IMR-90 (cell line): Measurements from ENCODE around the gene ADAMTS17. TPM values are rescaled to one million over a fixed set of nuclear protein-coding genes. Genes with fewer than 3 reads are reported as not detected.

Experiments used
- ATAC-seq: fragments of 200-7000 bp; cut with Tn5 transposase; 2 replicates; pipeline ENCODE4 v1.9.1; 2020; ENCODE audit warnings: low read depth, mild to moderate bottlenecking, moderate library complexity
- BruUV-seq: library from RNA; stranded (reverse); fragments of 400-500 nt; replicated peaks from 2 replicates; lab custom pipeline; 2021; lab: Mats Ljungman, UMichigan
- CTCF ChIA-PET: fragments of 300-600 bp; formaldehyde crosslinking; extraction: SDS; loops from one replicate; lab custom pipeline; 2021; ENCODE audit warnings: antibody characterized with exemption; lab: Yijun Ruan, JAX
- POLR2A ChIA-PET: fragments of 300-600 bp; sonication (Branson Sonifier 250); formaldehyde crosslinking; loops from one replicate; lab custom pipeline; 2022; ENCODE audit warnings: antibody characterized with exemption; ENCODE audit not compliant: unreplicated experiment; lab: Charles Lee
- DNase-seq: peaks from one replicate; pipeline ENCODE4 v3.0.0; 2013
- H2AFZ ChIP-seq: replicated peaks from 2 replicates; pipeline ENCODE3; 2013; ENCODE audit warnings: low read length, mild to moderate bottlenecking; ENCODE audit not compliant: poor library complexity
- H2AK5ac ChIP-seq: 2 replicates; pipeline ENCODE4 v1.6.1; 2013; ENCODE audit warnings: low read depth, low read length, inconsistent platforms
- H2AK9ac ChIP-seq: replicated peaks from 2 replicates; pipeline ENCODE3; 2013; ENCODE audit warnings: mild to moderate bottlenecking, low read depth, low read length, moderate library complexity; ENCODE audit not compliant: poor library complexity
- H2BK120ac ChIP-seq: 2 replicates; pipeline ENCODE4 v1.6.1; 2013; ENCODE audit warnings: low read depth, low read length, inconsistent platforms
- H2BK15ac ChIP-seq: 3 replicates; pipeline ENCODE4 v1.6.1; 2013; ENCODE audit warnings: low read depth, low read length, inconsistent platforms
- H2BK20ac ChIP-seq: 2 replicates; pipeline ENCODE4 v1.6.1; 2013; ENCODE audit warnings: low read depth, mild to moderate bottlenecking, inconsistent platforms, low read length, moderate library complexity
- H2BK5ac ChIP-seq: 2 replicates; pipeline ENCODE4 v1.6.1; 2013; ENCODE audit warnings: mild to moderate bottlenecking, low read depth, low read length, inconsistent platforms; ENCODE audit not compliant: poor library complexity, severe bottlenecking
- H3K14ac ChIP-seq: replicated peaks from 2 replicates; pipeline ENCODE4 v1.6.1; 2013; ENCODE audit warnings: low read depth, low read length, inconsistent platforms
- H3K18ac ChIP-seq: 2 replicates; pipeline ENCODE4 v1.6.1; 2013; ENCODE audit warnings: low read depth, low read length, control low read depth
- H3K23ac ChIP-seq: 2 replicates; pipeline ENCODE4 v1.6.1; 2013; ENCODE audit warnings: low read depth, low read length, inconsistent platforms
- H3K27ac ChIP-seq: 2 replicates; pipeline ENCODE4 v1.5.1; 2013; ENCODE audit warnings: mild to moderate bottlenecking, control low read depth, low read length; ENCODE audit not compliant: insufficient read depth
- H3K27me3 ChIP-seq: 2 replicates; pipeline ENCODE4 v1.6.1; 2013; ENCODE audit warnings: low read length; ENCODE audit not compliant: control insufficient read depth, insufficient read depth
- H3K36me3 ChIP-seq: 2 replicates; pipeline ENCODE4 v1.6.1; 2013; ENCODE audit warnings: low read length, mixed read lengths; ENCODE audit not compliant: control insufficient read depth, insufficient read depth
- H3K4ac ChIP-seq: 2 replicates; pipeline ENCODE4 v1.6.1; 2013; ENCODE audit warnings: low read depth, low read length, inconsistent platforms
- H3K4me1 ChIP-seq: 2 replicates; pipeline ENCODE4 v1.6.1; 2013; ENCODE audit warnings: low read length, mixed read lengths; ENCODE audit not compliant: control insufficient read depth, insufficient read depth
- H3K4me2 ChIP-seq: 2 replicates; pipeline ENCODE4 v1.6.1; 2013; ENCODE audit warnings: low read depth, mild to moderate bottlenecking, control low read depth, low read length, moderate library complexity
- H3K4me3 ChIP-seq: 2 replicates; pipeline ENCODE4 v1.5.1; 2013; ENCODE audit warnings: low read depth, mild to moderate bottlenecking, control low read depth, low read length, moderate library complexity; ENCODE audit not compliant: insufficient read depth
- H3K56ac ChIP-seq: 2 replicates; pipeline ENCODE4 v1.6.1; 2013; ENCODE audit warnings: low read length, inconsistent platforms; ENCODE audit not compliant: insufficient read depth; ENCODE audit errors: extremely low read depth
- H3K79me1 ChIP-seq, 2 experiments: 2 replicates each; pipeline ENCODE4 v1.6.1; 2013; ENCODE audit warnings: low read length in 2 of 2, inconsistent platforms in 1 of 2, low read depth in 1 of 2
- H3K9ac ChIP-seq: 2 replicates; pipeline ENCODE4 v1.6.1; 2013; ENCODE audit warnings: low read depth, low read length, control low read depth
- H3K9me1 ChIP-seq: 2 replicates; pipeline ENCODE4 v1.6.1; 2013; ENCODE audit warnings: low read length, inconsistent platforms; ENCODE audit not compliant: insufficient read depth
- H3K9me3 ChIP-seq: 2 replicates; pipeline ENCODE4 v1.6.1; 2013; ENCODE audit warnings: low read length; ENCODE audit not compliant: control insufficient read depth, insufficient read depth
- H4K20me1 ChIP-seq: 2 replicates; pipeline ENCODE4 v1.6.1; 2013; ENCODE audit warnings: low read length, inconsistent platforms; ENCODE audit not compliant: insufficient read depth
- H4K5ac ChIP-seq: 2 replicates; pipeline ENCODE4 v1.6.1; 2013; ENCODE audit warnings: mild to moderate bottlenecking, low read depth, low read length, control low read depth
- H4K8ac ChIP-seq, 2 experiments: 2 replicates each; pipeline ENCODE4 v1.6.1; 2013; ENCODE audit warnings: low read depth in 2 of 2, low read length in 2 of 2, control low read depth in 1 of 2, inconsistent platforms in 1 of 2
- H4K91ac ChIP-seq: 2 replicates; pipeline ENCODE4 v1.6.1; 2013; ENCODE audit warnings: low read depth, low read length, inconsistent platforms; ENCODE audit not compliant: insufficient read depth
- BHLHE40 ChIP-seq: fragments of 150-350 bp; IDR thresholded peaks from 2 replicates; pipeline ENCODE4 v1.6.1; 2016; ENCODE audit warnings: mild to moderate bottlenecking, low read depth, low read length
- CEBPB ChIP-seq: IDR thresholded peaks from 2 replicates; pipeline ENCODE4 v1.6.1; 2012; ENCODE audit warnings: low read depth, low read length, improper control_type of control experiment
- CHD1 ChIP-seq: IDR thresholded peaks from 2 replicates; pipeline ENCODE4 v1.6.1; 2012; ENCODE audit warnings: low read depth, low read length, improper control_type of control experiment
- CTCF ChIP-seq: conservative IDR thresholded peaks from 2 replicates; pipeline ENCODE4 v1.5.1; 2012; ENCODE audit warnings: mild to moderate bottlenecking, low read depth, low read length, improper control_type of control experiment
- FOS ChIP-seq: fragments of 150-350 bp; IDR thresholded peaks from 2 replicates; pipeline ENCODE4 v1.6.1; 2016; ENCODE audit warnings: low read depth, low read length
- MAFK ChIP-seq: IDR thresholded peaks from 2 replicates; pipeline ENCODE4 v1.6.1; 2012; ENCODE audit warnings: low read depth, low read length, improper control_type of control experiment
- MAZ ChIP-seq: IDR thresholded peaks from 2 replicates; pipeline ENCODE4 v1.6.1; 2012; ENCODE audit warnings: low read depth, mild to moderate bottlenecking, low read length, improper control_type of control experiment, moderate library complexity, borderline replicate concordance
- MXI1 ChIP-seq: IDR thresholded peaks from 2 replicates; pipeline ENCODE4 v1.6.1; 2012; ENCODE audit warnings: low read depth, mild to moderate bottlenecking, low read length, moderate library complexity, borderline replicate concordance
- NFE2L2 ChIP-seq: fragments of 150-350 bp; IDR thresholded peaks from 2 replicates; pipeline ENCODE4 v1.6.1; 2016; ENCODE audit warnings: low read depth, mild to moderate bottlenecking, low read length
- POLR2A ChIP-seq: IDR thresholded peaks from 2 replicates; pipeline ENCODE4 v1.6.1; 2012; ENCODE audit warnings: mild to moderate bottlenecking, low read depth, low read length
- RAD21 ChIP-seq: IDR thresholded peaks from 2 replicates; pipeline ENCODE4 v1.6.1; 2012; ENCODE audit warnings: low read length, improper control_type of control experiment
- RCOR1 ChIP-seq: IDR thresholded peaks from 2 replicates; pipeline ENCODE4 v1.6.1; 2012; ENCODE audit warnings: mild to moderate bottlenecking, low read length, improper control_type of control experiment; ENCODE audit not compliant: insufficient replicate concordance
- RFX5 ChIP-seq: IDR thresholded peaks from 2 replicates; pipeline ENCODE4 v1.8.0; 2012; ENCODE audit warnings: low read depth, mild to moderate bottlenecking, low read length, moderate library complexity
- SMC3 ChIP-seq: fragments of 150-350 bp; IDR thresholded peaks from 2 replicates; pipeline ENCODE4 v1.6.1; 2016; ENCODE audit warnings: low read depth, mild to moderate bottlenecking, antibody characterized with exemption, low read length, moderate library complexity
- USF2 ChIP-seq: fragments of 150-350 bp; IDR thresholded peaks from 2 replicates; pipeline ENCODE4 v1.6.1; 2017; ENCODE audit warnings: mild to moderate bottlenecking, antibody characterized with exemption, low read length, low read depth
- WGBS, 2 experiments: methylation state at CpG; one replicate each; pipeline versions ENCODE4 v1.1.5 to v1.1.7; 2013; ENCODE audit warnings: missing lambda C conversion rate in 2 of 2; ENCODE audit not compliant: insufficient read length in 1 of 2; ENCODE audit errors: extremely low coverage in 2 of 2; 5-methylcytosine and 5-hydroxymethylcytosine counted together
- dilution Hi-C: fragments of 300-500 bp; cut with HindIII; formaldehyde crosslinking; loops from one replicate; pipeline ENCODE4 v1.14.3; 2018; ENCODE audit warnings: low sequenced_read_pairs; ENCODE audit not compliant: unreplicated experiment
- in situ Hi-C: fragments of 300-500 bp; cut with MboI; formaldehyde crosslinking; loops from 3 replicates; pipeline ENCODE4 v1.14.3; 2019; ENCODE audit warnings: low sequenced_read_pairs, inconsistent platforms, mixed read lengths
- intact Hi-C: fragments of 100-400 bp; cut with micrococcal nuclease; formaldehyde crosslinking; loops from 2 replicates; pipeline ENCODE4 v1.10.0; 2022
- polyA plus RNA-seq, 3 experiments: library from polyadenylated mRNA; depleted of rRNA; stranded (reverse); fragments of >200 nt; gene quantifications; 2 replicates each; pipeline ENCODE4 v1.2.3, GENCODE V29; 2012; ENCODE audit warnings: low replicate concordance in 1 of 3
- total RNA-seq: library from RNA; depleted of rRNA; stranded (reverse); fragments of >200 nt; gene quantifications from 2 replicates; pipeline ENCODE4 v1.2.3, GENCODE V29; 2012
- TF ChIP-seq, protein P1 (sequence below): fragments of 150-350 bp; IDR thresholded peaks from 2 replicates; pipeline ENCODE4 v1.6.1; 2016; ENCODE audit warnings: low read depth, mild to moderate bottlenecking, low read length, moderate library complexity, borderline replicate concordance

Gene ADAMTS17
- total and polyA plus RNA-seq, 2 of the 4 experiments (the other 2 are of a cell fraction) = 0.03 TPM; not detected in 1

- Histone ChIP-seq H3K79me1 (no peaks in the 10 kb centered on the region), H4K5ac (no peak overlapping the region), H3K27ac (no peak overlapping the region), H3K23ac (no peak overlapping the region), H3K9me3 (peaks cover 40% of the 10 kb centered on the region), H4K8ac (no peak overlapping the region), H3K4me2 (no peak overlapping the region), H3K4me1 (no peaks in the 10 kb centered on the region), H3K27me3 (no peaks in the 10 kb centered on the region), H3K18ac (no peak overlapping the region), H2BK5ac (no peak overlapping the region), H2BK20ac (no peak overlapping the region), H2AK5ac (no peak overlapping the region), H3K36me3 (no peaks in the 10 kb centered on the region), H2BK15ac (no peak overlapping the region), H3K4ac (no peak overlapping the region), H3K4me3 (no peak overlapping the region), H4K91ac (no peak overlapping the region), H4K20me1 (no peaks in the 10 kb centered on the region), H2AFZ (no peak overlapping the region), H2AK9ac (no peak overlapping the region), H2BK120ac (no peak overlapping the region), H3K56ac (no peak overlapping the region), H3K9me1 (no peaks in the 10 kb centered on the region), H3K14ac (no peak overlapping the region), H3K9ac (no peak overlapping the region)
- ChIA-PET CTCF (no interaction called here), POLR2A (no interaction called here)
- in situ Hi-C loops (no loop called here), dilution Hi-C loops (no loop called here), intact Hi-C loops (no loop called here)
- BruUV-seq = no TSS peak
- DNase-seq (no peak), ATAC-seq (no peak)
- WGBS, 2 experiments = 80% methylated on average over 6 of the region's 9 CpGs; no CpG with 5 or more reads in 1 of the 2 experiments
- TF ChIP-seq USF2 = no peak
- no peak for TF ChIP-seq RCOR1
- no peak for TF ChIP-seq MAFK
- TF ChIP-seq RAD21 = no peak
- TF ChIP-seq POLR2A = no peak
- TF ChIP-seq SMC3 = no peak
- no peak for TF ChIP-seq FOS
- TF ChIP-seq, protein P1, sequence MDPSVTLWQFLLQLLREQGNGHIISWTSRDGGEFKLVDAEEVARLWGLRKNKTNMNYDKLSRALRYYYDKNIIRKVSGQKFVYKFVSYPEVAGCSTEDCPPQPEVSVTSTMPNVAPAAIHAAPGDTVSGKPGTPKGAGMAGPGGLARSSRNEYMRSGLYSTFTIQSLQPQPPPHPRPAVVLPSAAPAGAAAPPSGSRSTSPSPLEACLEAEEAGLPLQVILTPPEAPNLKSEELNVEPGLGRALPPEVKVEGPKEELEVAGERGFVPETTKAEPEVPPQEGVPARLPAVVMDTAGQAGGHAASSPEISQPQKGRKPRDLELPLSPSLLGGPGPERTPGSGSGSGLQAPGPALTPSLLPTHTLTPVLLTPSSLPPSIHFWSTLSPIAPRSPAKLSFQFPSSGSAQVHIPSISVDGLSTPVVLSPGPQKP = no peak
- TF ChIP-seq CEBPB = no peak
- TF ChIP-seq MAZ = no peak
- TF ChIP-seq MXI1 = no peak
- TF ChIP-seq CTCF = no peak
- TF ChIP-seq NFE2L2 = no peak
- no peak for TF ChIP-seq BHLHE40
- no peak for TF ChIP-seq CHD1
- TF ChIP-seq RFX5 = no peak
Measured at GRCh38 chr15:99989095-99989494, 352.7 kb downstream of the ADAMTS17 start.
